Fibroblast of the aortic adventitia (primary cell): Measurements from ENCODE around the gene MGLL. TPM values are rescaled to one million over a fixed set of nuclear protein-coding genes. Genes with fewer than 3 reads are reported as not detected.

Source experiments
- DNase-seq: peaks from one replicate; pipeline ENCODE4 v3.0.0-alpha.2; 2010; ENCODE audit warnings: low read depth
- H3K4me3 ChIP-seq: 2 replicates; pipeline ENCODE4 v1.5.1; 2011; ENCODE audit warnings: low read depth, mild to moderate bottlenecking, control low read depth, low read length, moderate library complexity
- CTCF ChIP-seq: IDR thresholded peaks from 2 replicates; pipeline ENCODE4 v1.5.1; 2011; ENCODE audit warnings: mild to moderate bottlenecking, low read length, control low read depth, inconsistent platforms; ENCODE audit not compliant: insufficient read depth
- total RNA-seq: library from RNA; depleted of rRNA; stranded (reverse); fragments of >200 nt; gene quantifications from 2 replicates; pipeline ENCODE4 v1.2.3, GENCODE V29; 2012; ENCODE audit warnings: low replicate concordance

MGLL gene
- total RNA-seq, 1 donor, result 25.8 TPM

- TF ChIP-seq CTCF, result no peak
- H3K4me3 ChIP-seq, result no peak overlapping the region
- DNase-seq, result no peak
These were observed 78.7 kb downstream of the MGLL start for GRCh38 chr3:127743351-127744252.

- no peak overlapping the region for H3K4me3 ChIP-seq
- DNase-seq, result no peak
- TF ChIP-seq CTCF, result no peak
These were observed 79.7 kb downstream of the MGLL start for GRCh38 chr3:127742580-127742979.

- peak; percentile 4 for DNase-seq
- no peak overlapping the region for H3K4me3 ChIP-seq
- TF ChIP-seq CTCF, result no peak
These were observed 80.6 kb downstream of the MGLL start for GRCh38 chr3:127741690-127742089.

- no peak for DNase-seq
- TF ChIP-seq CTCF, result no peak
- H3K4me3 ChIP-seq, result no peak overlapping the region
These were observed 81.1 kb downstream of the MGLL start for GRCh38 chr3:127741246-127741645.

- no peak for TF ChIP-seq CTCF
- no peak for DNase-seq
- no peak overlapping the region for H3K4me3 ChIP-seq
These were observed 82.0 kb downstream of the MGLL start for GRCh38 chr3:127740136-127740915.

- TF ChIP-seq CTCF, result no peak
- DNase-seq, result peak; percentile 63
- H3K4me3 ChIP-seq, result no peak overlapping the region
These were observed 82.8 kb downstream of the MGLL start for GRCh38 chr3:127739347-127740135.
